Liver (tissue), 3 donors: ENCODE results near the gene ST6GALNAC5.

Experiments
- ATF3 ChIP-seq: IDR thresholded peaks from 2 replicates; pipeline ENCODE4 v1.6.1; 2016; ENCODE audit warnings: antibody characterized with exemption
- CTCF ChIP-seq: fragments of 150-350 bp; IDR thresholded peaks from 2 replicates; pipeline ENCODE4 v1.5.1; 2017; ENCODE audit warnings: improper control_type of control experiment, low read depth, low read length; ENCODE audit not compliant: missing input control
- EGR1 ChIP-seq, 2 donors: IDR thresholded peaks; 2 replicates each; pipeline ENCODE4 v1.6.1; 2016 to 2018; ENCODE audit warnings: antibody characterized with exemption in 2 of 2, low read depth in 2 of 2
- GABPA ChIP-seq, 2 donors: IDR thresholded peaks in 1 of 2; conservative IDR thresholded peaks in 1 of 2; 2 replicates each; pipeline ENCODE4 v1.6.1; 2016; ENCODE audit warnings: antibody characterized with exemption in 2 of 2, mild to moderate bottlenecking in 1 of 2, moderate library complexity in 1 of 2
- HNF4A ChIP-seq, 2 donors: conservative IDR thresholded peaks; 2 replicates each; pipeline ENCODE4 v1.6.1; 2016; ENCODE audit warnings: antibody characterized with exemption in 2 of 2, mild to moderate bottlenecking in 2 of 2
- HNF4G ChIP-seq: IDR thresholded peaks from 2 replicates; pipeline ENCODE4 v1.6.1; 2016; ENCODE audit warnings: antibody characterized with exemption
- JUND ChIP-seq, 2 donors: IDR thresholded peaks; 2 replicates each; pipeline ENCODE4 v1.6.1; 2016; ENCODE audit warnings: antibody characterized with exemption in 2 of 2
- MAX ChIP-seq: IDR thresholded peaks from 2 replicates; pipeline ENCODE4 v1.6.1; 2016; ENCODE audit warnings: antibody characterized with exemption
- REST ChIP-seq: IDR thresholded peaks from 2 replicates; pipeline ENCODE4 v1.6.1; 2016; ENCODE audit warnings: antibody characterized with exemption, mild to moderate bottlenecking
- SP1 ChIP-seq: IDR thresholded peaks from 2 replicates; pipeline ENCODE4 v1.6.1; 2018; ENCODE audit warnings: antibody characterized with exemption, mild to moderate bottlenecking
- TAF1 ChIP-seq: conservative IDR thresholded peaks from 2 replicates; pipeline ENCODE4 v1.6.1; 2016; ENCODE audit warnings: antibody characterized with exemption, mild to moderate bottlenecking
- YY1 ChIP-seq: IDR thresholded peaks from 2 replicates; pipeline ENCODE4 v1.6.1; 2016; ENCODE audit warnings: antibody characterized with exemption, mild to moderate bottlenecking
- donor health status: healthy.
- donor health status: healthy.

- no peak for TF ChIP-seq CTCF
- no peak for TF ChIP-seq JUND (IDR thresholded peaks at IDR 0.05)
- no peak for TF ChIP-seq SP1
- no peak for TF ChIP-seq ATF3
- TF ChIP-seq REST = no peak
- TF ChIP-seq YY1 = no peak
- TF ChIP-seq HNF4A (conservative IDR thresholded peaks at IDR 0.05) = no peak
- TF ChIP-seq GABPA (IDR thresholded peaks at IDR 0.05 in 1 of 2, conservative IDR thresholded peaks at IDR 0.05 in 1 of 2) = no peak
- no peak for TF ChIP-seq EGR1 (IDR thresholded peaks at IDR 0.05; ENCODE audit: low read depth in 2 of 2)
- TF ChIP-seq TAF1 = no peak
- TF ChIP-seq MAX = no peak
- no peak for TF ChIP-seq HNF4G
Observed at GRCh38 chr1:76854255-76854654, 13.0 kb upstream of the ST6GALNAC5 start.
